ENCODE data around the gene SARNP.

- TF ChIP-seq CTCF (conservative IDR thresholded peaks at IDR 0.05 in 1 of 2, IDR thresholded peaks at IDR 0.05 in 1 of 2; ENCODE audit: low read depth in 1 of 2, low read length in 2 of 2): no peak
- TF ChIP-seq EZH2 (IDR thresholded peaks at IDR 0.05; ENCODE audit: low read length, missing control alignments): no peak
Measured at GRCh38 chr12:55744340-55745030, 73.0 kb downstream of the SARNP start.
